GM12878 (cell line): ENCODE measurements around the gene PLD3. TPM values are rescaled to one million over a fixed set of nuclear protein-coding genes. Genes with fewer than 3 reads are reported as not detected.

Source experiments
- ATAC-seq: fragments of 200-7000 bp; cut with Tn5 transposase; 3 replicates; pipeline ENCODE4 v1.9.1; 2020; ENCODE audit warnings: mild to moderate bottlenecking, moderate library complexity
- BruUV-seq: library from RNA; stranded (reverse); fragments of 400-500 nt; replicated peaks from 2 replicates; lab custom pipeline; 2021; lab: Mats Ljungman, UMichigan
- CTCF ChIA-PET: fragments of 300-600 bp; sonication (Branson Sonifier 250); formaldehyde crosslinking; extraction: SDS; loops from one replicate; lab custom pipeline; 2021; ENCODE audit warnings: inconsistent platforms; lab: Yijun Ruan, JAX
- POLR2A ChIA-PET: fragments of 350-600 bp; formaldehyde crosslinking; extraction: SDS; loops from one replicate; lab custom pipeline; 2021; ENCODE audit warnings: inconsistent platforms; lab: Charles Lee
- RAD21 ChIA-PET: fragments of 300-600 bp; sonication (Branson Sonifier 250); formaldehyde crosslinking; loops from one replicate; lab custom pipeline; 2023; ENCODE audit warnings: antibody characterized with exemption; ENCODE audit not compliant: unreplicated experiment; lab: Charles Lee
- SMC1A ChIA-PET: fragments of 300-600 bp; sonication (Branson Sonifier 250); formaldehyde crosslinking; loops from one replicate; lab custom pipeline; 2023; ENCODE audit not compliant: unreplicated experiment, uncharacterized antibody; lab: Charles Lee
- DNase-seq: peaks from one replicate; pipeline ENCODE4 v3.0.0-alpha.2; 2011; ENCODE audit warnings: low read depth, low spot score
- FAIRE-seq: peaks from 3 replicates; lab custom pipeline; 2011; peaks lifted over from hg19 to GRCh38; lab: Jason Lieb, UNC
- H2AFZ ChIP-seq: 2 replicates; pipeline ENCODE4 v1.6.0; 2011; ENCODE audit warnings: low read depth, low read length, control low read depth; ENCODE audit not compliant: control insufficient read depth
- H3K27ac ChIP-seq: 2 replicates; pipeline ENCODE4 v1.5.1; 2011; ENCODE audit warnings: control low read depth; ENCODE audit not compliant: control insufficient read depth, insufficient read depth
- H3K27me3 ChIP-seq, 2 experiments: replicated peaks in 1 of 2; 2 replicates each; pipeline versions ENCODE4 v1.6.0 to v1.6.1; 2011; ENCODE audit warnings: low read length in 1 of 2; ENCODE audit not compliant: control insufficient read depth in 2 of 2, insufficient read depth in 2 of 2
- H3K36me3 ChIP-seq, 2 experiments: 2 replicates each; pipeline ENCODE4 v1.5.1; 2011; ENCODE audit warnings: low read length in 1 of 2; ENCODE audit not compliant: control insufficient read depth in 2 of 2, insufficient read depth in 2 of 2
- H3K4me1 ChIP-seq: 2 replicates; pipeline ENCODE4 v1.6.1; 2011; ENCODE audit warnings: mild to moderate bottlenecking, low read length, moderate library complexity, mixed read lengths; ENCODE audit not compliant: control insufficient read depth, insufficient read depth
- H3K4me2 ChIP-seq: 2 replicates; pipeline ENCODE4 v1.6.0; 2011; ENCODE audit warnings: control low read depth; ENCODE audit not compliant: control insufficient read depth, insufficient read depth
- H3K4me3 ChIP-seq: fragments of 200-600 bp; sonication (generic); 2 replicates; pipeline ENCODE4 v1.5.1; 2016
- H3K79me2 ChIP-seq: 2 replicates; pipeline ENCODE4 v1.6.0; 2011; ENCODE audit warnings: low read length; ENCODE audit not compliant: control insufficient read depth, insufficient read depth
- H3K9ac ChIP-seq: 2 replicates; pipeline ENCODE4 v1.8.0; 2011; ENCODE audit warnings: low read length, control low read depth, mixed read lengths; ENCODE audit not compliant: control insufficient read depth, insufficient read depth
- H3K9me3 ChIP-seq: replicated peaks from 3 replicates; pipeline ENCODE4 v1.5.1; 2011; ENCODE audit warnings: mild to moderate bottlenecking, low read length; ENCODE audit not compliant: control insufficient read depth, insufficient read depth
- H4K20me1 ChIP-seq: 2 replicates; pipeline ENCODE4 v1.6.0; 2011; ENCODE audit not compliant: control insufficient read depth, insufficient read depth
- BMI1 ChIP-seq: fragments of 450-650 bp; IDR thresholded peaks from 2 replicates; pipeline ENCODE4 v1.6.1; 2016; ENCODE audit warnings: mild to moderate bottlenecking, moderate library complexity, borderline replicate concordance
- EZH2 ChIP-seq: IDR thresholded peaks from 2 replicates; pipeline ENCODE4 v1.6.1; 2012; ENCODE audit warnings: low read depth, mild to moderate bottlenecking, control low read depth, inconsistent platforms, low read length, borderline replicate concordance; ENCODE audit not compliant: control insufficient read depth
- FOXK2 ChIP-seq: fragments of 450-650 bp; IDR thresholded peaks from 2 replicates; pipeline ENCODE4 v1.6.1; 2017; ENCODE audit warnings: mild to moderate bottlenecking, moderate library complexity
- MTA3 ChIP-seq: IDR thresholded peaks from 2 replicates; pipeline ENCODE4 v1.6.1; 2012; ENCODE audit warnings: low read length, inconsistent platforms, borderline replicate concordance
- MXI1 ChIP-seq: fragments of 150-350 bp; IDR thresholded peaks from 2 replicates; pipeline ENCODE4 v1.6.1; 2011; ENCODE audit warnings: low read depth, mild to moderate bottlenecking, inconsistent platforms, low read length, improper control_type of control experiment
- REST ChIP-seq: IDR thresholded peaks from 2 replicates; pipeline ENCODE4 v1.6.1; 2012; ENCODE audit warnings: mild to moderate bottlenecking, low read depth, low read length
- RFX5 ChIP-seq: IDR thresholded peaks from 2 replicates; pipeline ENCODE4 v1.6.1; 2011; ENCODE audit warnings: low read depth, low read length, improper control_type of control experiment
- SIX5 ChIP-seq: IDR thresholded peaks from 2 replicates; pipeline ENCODE4 v1.6.1; 2011; ENCODE audit warnings: mild to moderate bottlenecking, low read depth, low read length, moderate library complexity; ENCODE audit not compliant: severe bottlenecking
- SMAD5 ChIP-seq: IDR thresholded peaks from 2 replicates; pipeline ENCODE4 v1.6.1; 2016; ENCODE audit warnings: antibody characterized with exemption, low read depth
- SREBF2 ChIP-seq: IDR thresholded peaks from 2 replicates; pipeline ENCODE4 v1.6.1; 2012; ENCODE audit warnings: mild to moderate bottlenecking, low read length
- WRNIP1 ChIP-seq: IDR thresholded peaks from 2 replicates; pipeline ENCODE4 v1.6.1; 2011; ENCODE audit warnings: low read depth, low read length, improper control_type of control experiment, borderline replicate concordance
- WGBS: methylation state at CpG from one replicate; pipeline ENCODE4 v1.1.6; 2016; ENCODE audit warnings: low lambda C conversion rate; ENCODE audit not compliant: insufficient replicate concordance, insufficient coverage; ENCODE audit errors: missing lambda C conversion rate; 5-methylcytosine and 5-hydroxymethylcytosine counted together
- in situ Hi-C: fragments of 300-500 bp; cut with MboI; formaldehyde crosslinking; loops from 9 replicates; pipeline ENCODE4 v1.14.3; 2018; ENCODE audit warnings: mixed read lengths
- intact Hi-C: fragments of 100-400 bp; cut with micrococcal nuclease; formaldehyde crosslinking; loops from one replicate; pipeline ENCODE4 v1.14.2; 2022; ENCODE audit not compliant: unreplicated experiment
- polyA plus RNA-seq, 11 experiments: library from polyadenylated mRNA; depleted of rRNA in 4 of 11; unstranded in 6 of 11; stranded (reverse) in 5 of 11; fragments of >200 nt; fragmentation: Nextera tagmentation in 4 of 11; fragmentation: Illumina TruSeq in 1 of 11; extraction: Ambion mirVana in 4 of 11; extraction: Trizol in 1 of 11; gene quantifications; 1 replicate in 1 of 11; 2 replicates in 10 of 11; pipeline versions ENCODE4 v1.2.1 to v1.2.3, GENCODE V29; 2011 to 2016; ENCODE audit warnings: inconsistent platforms in 2 of 11, missing spikeins in 2 of 11, low read depth in 1 of 11
- total RNA-seq, 4 experiments: library from RNA; depleted of rRNA in 3 of 4; stranded (reverse); fragments of >200 nt in 3 of 4; fragmentation: Illumina TruSeq in 1 of 4; extraction: Trizol in 1 of 4; gene quantifications; 2 replicates each; pipeline versions ENCODE4 v1.2.1 to v1.2.3, GENCODE V29; 2013 to 2021
- TF ChIP-seq, protein P1 (sequence below): fragments of 450-650 bp; IDR thresholded peaks from 2 replicates; pipeline ENCODE4 v1.6.1; 2017; ENCODE audit warnings: mild to moderate bottlenecking
- TF ChIP-seq, protein P2 (sequence below): fragments of 450-650 bp; IDR thresholded peaks from 2 replicates; pipeline ENCODE4 v1.6.1; 2014; ENCODE audit warnings: mild to moderate bottlenecking

Gene PLD3
- total and polyA plus RNA-seq, 10 of the 15 experiments (the other 5 are each of a cell fraction or from before 2014, with no cell fraction given): 1.3 to 134 (median 72.7) TPM

DNA sequence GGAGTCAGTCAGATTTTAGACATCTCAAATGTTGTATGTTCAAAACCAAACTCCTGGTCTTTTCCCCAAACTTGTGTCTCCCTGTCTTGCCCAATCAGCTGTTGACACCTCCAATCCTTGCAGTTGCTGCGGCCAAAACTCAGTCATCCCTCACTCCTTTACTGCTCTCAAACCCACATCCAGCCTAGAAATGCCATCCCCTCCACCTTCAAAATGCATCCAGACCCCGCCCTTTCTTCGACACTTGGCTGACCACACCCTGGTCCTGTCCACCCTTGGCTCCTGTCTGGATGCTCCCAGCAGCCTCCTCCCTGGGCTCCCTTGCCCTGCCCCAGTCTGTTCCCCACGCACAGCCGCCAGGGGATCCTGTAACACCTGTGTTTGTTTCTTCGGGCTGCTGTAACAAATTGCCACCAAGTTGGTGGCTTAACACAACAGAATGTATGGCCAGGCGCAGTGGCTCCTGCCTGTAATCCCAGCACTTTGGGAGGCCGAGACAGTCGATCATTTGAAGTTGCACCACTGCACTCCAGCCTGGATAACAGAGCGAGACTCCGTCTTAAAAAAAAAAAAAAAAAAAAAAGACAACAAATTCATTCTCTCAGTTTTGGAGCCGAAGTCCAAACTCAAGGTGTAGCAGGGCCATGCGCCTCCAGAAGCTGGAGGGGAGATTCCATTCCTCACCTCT is 11.7 kb downstream of the PLD3 start:
- H3K9ac ChIP-seq: no peak overlapping the region
- no TSS peak for BruUV-seq
- ChIA-PET CTCF (no interaction called here), SMC1A (interaction anchor here (0.7 kb wide), 1 partner anchor 275 kb away, joined by 3 read pairs; no protein-coding TSS in a partner anchor), RAD21 (no interaction called here), POLR2A (no interaction called here)
- H3K9me3 ChIP-seq: no peaks in the 10 kb centered on the region
- FAIRE-seq (no peak), DNase-seq (no peak), ATAC-seq (no peak)
- peaks cover 40% of the 10 kb centered on the region for H3K4me1 ChIP-seq
- H3K79me2 ChIP-seq: peaks cover 10% of the 10 kb centered on the region
- no peak overlapping the region for H2AFZ ChIP-seq
- intact Hi-C loops: no loop called here
- H3K36me3 ChIP-seq: no peaks in the 10 kb centered on the region
- no peak overlapping the region for H3K27ac ChIP-seq
- in situ Hi-C loops: no loop called here
- H3K4me2 ChIP-seq: no peak overlapping the region
- no peaks in the 10 kb centered on the region for H4K20me1 ChIP-seq
- no peak overlapping the region for H3K4me3 ChIP-seq
- 94% methylated on average over 12 of the region's 13 CpGs for WGBS
- H3K27me3 ChIP-seq: no peaks in the 10 kb centered on the region
- TF ChIP-seq FOXK2 (no peak), EZH2 (no peak), BMI1 (no peak), SIX5 (no peak), WRNIP1 (no peak), SMAD5 (no peak), MXI1 (no peak), MTA3 (no peak), REST (no peak), SREBF2 (no peak), RFX5 (no peak)
- TF ChIP-seq, protein P1, sequence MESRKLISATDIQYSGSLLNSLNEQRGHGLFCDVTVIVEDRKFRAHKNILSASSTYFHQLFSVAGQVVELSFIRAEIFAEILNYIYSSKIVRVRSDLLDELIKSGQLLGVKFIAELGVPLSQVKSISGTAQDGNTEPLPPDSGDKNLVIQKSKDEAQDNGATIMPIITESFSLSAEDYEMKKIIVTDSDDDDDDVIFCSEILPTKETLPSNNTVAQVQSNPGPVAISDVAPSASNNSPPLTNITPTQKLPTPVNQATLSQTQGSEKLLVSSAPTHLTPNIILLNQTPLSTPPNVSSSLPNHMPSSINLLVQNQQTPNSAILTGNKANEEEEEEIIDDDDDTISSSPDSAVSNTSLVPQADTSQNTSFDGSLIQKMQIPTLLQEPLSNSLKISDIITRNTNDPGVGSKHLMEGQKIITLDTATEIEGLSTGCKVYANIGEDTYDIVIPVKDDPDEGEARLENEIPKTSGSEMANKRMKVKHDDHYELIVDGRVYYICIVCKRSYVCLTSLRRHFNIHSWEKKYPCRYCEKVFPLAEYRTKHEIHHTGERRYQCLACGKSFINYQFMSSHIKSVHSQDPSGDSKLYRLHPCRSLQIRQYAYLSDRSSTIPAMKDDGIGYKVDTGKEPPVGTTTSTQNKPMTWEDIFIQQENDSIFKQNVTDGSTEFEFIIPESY: no peak
- TF ChIP-seq, protein P2, sequence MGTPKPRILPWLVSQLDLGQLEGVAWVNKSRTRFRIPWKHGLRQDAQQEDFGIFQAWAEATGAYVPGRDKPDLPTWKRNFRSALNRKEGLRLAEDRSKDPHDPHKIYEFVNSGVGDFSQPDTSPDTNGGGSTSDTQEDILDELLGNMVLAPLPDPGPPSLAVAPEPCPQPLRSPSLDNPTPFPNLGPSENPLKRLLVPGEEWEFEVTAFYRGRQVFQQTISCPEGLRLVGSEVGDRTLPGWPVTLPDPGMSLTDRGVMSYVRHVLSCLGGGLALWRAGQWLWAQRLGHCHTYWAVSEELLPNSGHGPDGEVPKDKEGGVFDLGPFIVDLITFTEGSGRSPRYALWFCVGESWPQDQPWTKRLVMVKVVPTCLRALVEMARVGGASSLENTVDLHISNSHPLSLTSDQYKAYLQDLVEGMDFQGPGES: no peak
